Measurements from ENCODE around the gene H1-8. TPM values are rescaled to one million over a fixed set of nuclear protein-coding genes. Genes with fewer than 3 reads are reported as not detected.

The H1-8 gene
- total RNA-seq, 1 experiment from 2014 or later: not detected

GRCh38 chr3:129519449-129519848 is 23.5 kb upstream of the H1-8 start:
- ChIA-PET POLR2A (ENCODE audit: unreplicated experiment) (no interaction called here), CTCF (no interaction called here)
- TF ChIP-seq EZH2 (IDR thresholded peaks at IDR 0.05; ENCODE audit: low read depth): no peak
- TF ChIP-seq, protein P1, sequence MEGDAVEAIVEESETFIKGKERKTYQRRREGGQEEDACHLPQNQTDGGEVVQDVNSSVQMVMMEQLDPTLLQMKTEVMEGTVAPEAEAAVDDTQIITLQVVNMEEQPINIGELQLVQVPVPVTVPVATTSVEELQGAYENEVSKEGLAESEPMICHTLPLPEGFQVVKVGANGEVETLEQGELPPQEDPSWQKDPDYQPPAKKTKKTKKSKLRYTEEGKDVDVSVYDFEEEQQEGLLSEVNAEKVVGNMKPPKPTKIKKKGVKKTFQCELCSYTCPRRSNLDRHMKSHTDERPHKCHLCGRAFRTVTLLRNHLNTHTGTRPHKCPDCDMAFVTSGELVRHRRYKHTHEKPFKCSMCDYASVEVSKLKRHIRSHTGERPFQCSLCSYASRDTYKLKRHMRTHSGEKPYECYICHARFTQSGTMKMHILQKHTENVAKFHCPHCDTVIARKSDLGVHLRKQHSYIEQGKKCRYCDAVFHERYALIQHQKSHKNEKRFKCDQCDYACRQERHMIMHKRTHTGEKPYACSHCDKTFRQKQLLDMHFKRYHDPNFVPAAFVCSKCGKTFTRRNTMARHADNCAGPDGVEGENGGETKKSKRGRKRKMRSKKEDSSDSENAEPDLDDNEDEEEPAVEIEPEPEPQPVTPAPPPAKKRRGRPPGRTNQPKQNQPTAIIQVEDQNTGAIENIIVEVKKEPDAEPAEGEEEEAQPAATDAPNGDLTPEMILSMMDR (conservative IDR thresholded peaks at IDR 0.05): no peak
- Histone ChIP-seq H4K20me1 (ENCODE audit: insufficient read depth) (no peaks in the 10 kb centered on the region), H2AFZ (no peak overlapping the region), H3K36me3 (ENCODE audit: low read depth) (no peaks in the 10 kb centered on the region), H3K79me2 (ENCODE audit: low read depth) (no peaks in the 10 kb centered on the region), H3K27ac (no peak overlapping the region), H3K27me3 (ENCODE audit: insufficient read depth, low read depth) (no peaks in the 10 kb centered on the region), H3K4me3 (no peak overlapping the region), H3K9me3 (ENCODE audit: insufficient read depth, low read depth) (no peaks in the 10 kb centered on the region), H3K9me2 (ENCODE audit: insufficient read depth) (no peaks in the 10 kb centered on the region), H3K4me2 (no peak overlapping the region), H3K4me1 (replicated peaks; ENCODE audit: insufficient read depth) (no peaks in the 10 kb centered on the region), H3F3A (ENCODE audit: insufficient read depth, low read depth) (no peaks in the 10 kb centered on the region)
- intact Hi-C loops (cut with micrococcal nuclease; ENCODE audit: unreplicated experiment): no loop called here
- DNase-seq: no peak
- no TSS peak for BruUV-seq (replicated peaks)

GRCh38 chr3:129519896-129520715 is 22.9 kb upstream of the H1-8 start:
- intact Hi-C loops (cut with micrococcal nuclease; ENCODE audit: unreplicated experiment): no loop called here

DNA sequence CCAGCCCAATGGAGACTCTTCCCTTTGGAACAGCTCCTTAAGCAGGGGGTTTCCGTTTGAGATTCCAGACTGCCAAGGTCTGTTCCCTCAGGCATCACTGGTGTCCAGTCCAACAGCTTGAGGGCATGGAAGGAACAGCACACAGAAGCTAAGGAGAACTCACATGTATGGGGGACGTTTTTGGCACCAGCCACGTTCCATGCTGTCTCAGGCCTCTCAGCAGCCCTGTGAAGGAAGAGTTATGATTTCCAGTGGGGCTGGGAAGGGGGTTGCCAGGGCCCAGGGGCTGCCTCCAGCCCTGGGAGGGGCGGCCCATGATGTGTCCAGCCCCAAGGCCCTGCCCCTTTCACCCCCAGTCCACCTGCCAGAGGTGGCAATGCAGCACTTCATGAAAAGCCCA is 22.0 kb upstream of the H1-8 start:
- Histone ChIP-seq H3K36me3 (ENCODE audit: low read depth) (no peaks in the 10 kb centered on the region), H4K20me1 (ENCODE audit: insufficient read depth) (no peaks in the 10 kb centered on the region), H3K4me1 (replicated peaks; ENCODE audit: insufficient read depth) (no peaks in the 10 kb centered on the region), H3K9me2 (ENCODE audit: insufficient read depth) (no peaks in the 10 kb centered on the region), H3K27me3 (ENCODE audit: insufficient read depth, low read depth) (no peaks in the 10 kb centered on the region), H3K9me3 (ENCODE audit: insufficient read depth, low read depth) (no peaks in the 10 kb centered on the region), H3K27ac (no peak overlapping the region), H3F3A (ENCODE audit: insufficient read depth, low read depth) (no peaks in the 10 kb centered on the region), H3K4me2 (no peak overlapping the region), H2AFZ (no peak overlapping the region), H3K4me3 (no peak overlapping the region), H3K79me2 (ENCODE audit: low read depth) (no peaks in the 10 kb centered on the region)
- intact Hi-C loops (cut with micrococcal nuclease; ENCODE audit: unreplicated experiment): no loop called here
- ChIA-PET POLR2A (ENCODE audit: unreplicated experiment) (no interaction called here), CTCF (no interaction called here)
- BruUV-seq (replicated peaks): no TSS peak
- no peak for TF ChIP-seq EZH2 (IDR thresholded peaks at IDR 0.05; ENCODE audit: low read depth)
- TF ChIP-seq, protein P1 (conservative IDR thresholded peaks at IDR 0.05): no peak
- no peak for DNase-seq

More at GRCh38 chr3:129519896-129520715, 22.9 kb upstream of the H1-8 start:
- no peak for DNase-seq
- H3K27me3 ChIP-seq (ENCODE audit: insufficient read depth, low read depth): no peaks in the 10 kb centered on the region
- H2AFZ ChIP-seq: no peak overlapping the region
- no peaks in the 10 kb centered on the region for H3F3A ChIP-seq (ENCODE audit: insufficient read depth, low read depth)
- H3K36me3 ChIP-seq (ENCODE audit: low read depth): no peaks in the 10 kb centered on the region
- no peaks in the 10 kb centered on the region for H3K79me2 ChIP-seq (ENCODE audit: low read depth)
- H3K27ac ChIP-seq: no peak overlapping the region
- no peaks in the 10 kb centered on the region for H4K20me1 ChIP-seq (ENCODE audit: insufficient read depth)
- H3K4me1 ChIP-seq (replicated peaks; ENCODE audit: insufficient read depth): no peaks in the 10 kb centered on the region
- H3K4me2 ChIP-seq: no peak overlapping the region
- H3K9me3 ChIP-seq (ENCODE audit: insufficient read depth, low read depth): no peaks in the 10 kb centered on the region
- BruUV-seq (replicated peaks): no TSS peak
- ChIA-PET CTCF (no interaction called here), POLR2A (ENCODE audit: unreplicated experiment) (no interaction called here)
- no peak for TF ChIP-seq EZH2 (IDR thresholded peaks at IDR 0.05; ENCODE audit: low read depth)
- TF ChIP-seq, protein P1 (conservative IDR thresholded peaks at IDR 0.05): no peak
- no peaks in the 10 kb centered on the region for H3K9me2 ChIP-seq (ENCODE audit: insufficient read depth)
- H3K4me3 ChIP-seq: no peak overlapping the region
